SW 1271 (cell line): ENCODE results near the gene CDH12.
"Not testable (repeated sequence)": the region's sequence is repeated elsewhere in the genome, so short reads cannot be mapped to it uniquely, and the experiment has no call there.

ENCODE experiments used
- DNase-seq, 2 experiments: peaks; one replicate each; lab custom pipeline; 2025; lab: John Stamatoyannopoulos, UW

Gene CDH12

DNA sequence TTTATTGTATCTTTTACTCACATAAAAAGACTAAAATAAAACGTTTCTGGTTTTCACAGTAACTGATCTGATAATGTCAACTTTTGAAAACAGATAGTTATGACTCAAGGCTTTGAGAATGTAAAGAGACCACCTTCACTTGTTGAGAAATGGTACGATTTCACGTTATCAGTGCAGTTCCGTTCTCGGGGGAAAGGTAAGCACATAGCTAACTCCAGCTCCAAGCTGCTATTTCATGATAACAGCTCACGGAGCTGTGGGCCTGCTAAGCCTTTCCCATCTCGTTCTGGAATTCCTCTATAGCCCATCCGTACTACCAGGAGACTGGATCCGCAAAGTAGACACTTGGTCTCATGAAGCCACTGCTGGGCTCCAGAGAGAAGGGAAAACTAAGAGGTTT lies 701.3 kb downstream of the CDH12 start:
- DNase-seq = not testable (repeated sequence)

DNA sequence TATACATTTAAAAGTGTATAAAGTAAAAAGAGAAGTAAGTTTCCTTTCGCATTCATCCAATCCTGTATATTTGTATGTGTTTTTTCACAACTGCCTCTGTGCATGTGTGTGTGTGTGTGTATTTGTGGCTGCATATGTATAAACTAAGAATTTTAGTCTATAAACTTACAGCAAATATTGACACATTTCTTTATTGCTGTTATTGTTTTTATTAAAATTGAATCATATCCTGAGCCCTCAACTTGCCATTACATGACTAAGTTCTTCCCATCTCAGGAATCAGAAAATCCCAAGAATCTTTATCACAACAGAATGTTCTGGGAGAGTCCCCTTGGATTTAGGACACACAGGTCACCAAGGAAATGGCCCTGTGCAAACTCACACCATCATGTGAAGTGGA lies 712.7 kb downstream of the CDH12 start:
- DNase-seq = not testable (repeated sequence)

DNA sequence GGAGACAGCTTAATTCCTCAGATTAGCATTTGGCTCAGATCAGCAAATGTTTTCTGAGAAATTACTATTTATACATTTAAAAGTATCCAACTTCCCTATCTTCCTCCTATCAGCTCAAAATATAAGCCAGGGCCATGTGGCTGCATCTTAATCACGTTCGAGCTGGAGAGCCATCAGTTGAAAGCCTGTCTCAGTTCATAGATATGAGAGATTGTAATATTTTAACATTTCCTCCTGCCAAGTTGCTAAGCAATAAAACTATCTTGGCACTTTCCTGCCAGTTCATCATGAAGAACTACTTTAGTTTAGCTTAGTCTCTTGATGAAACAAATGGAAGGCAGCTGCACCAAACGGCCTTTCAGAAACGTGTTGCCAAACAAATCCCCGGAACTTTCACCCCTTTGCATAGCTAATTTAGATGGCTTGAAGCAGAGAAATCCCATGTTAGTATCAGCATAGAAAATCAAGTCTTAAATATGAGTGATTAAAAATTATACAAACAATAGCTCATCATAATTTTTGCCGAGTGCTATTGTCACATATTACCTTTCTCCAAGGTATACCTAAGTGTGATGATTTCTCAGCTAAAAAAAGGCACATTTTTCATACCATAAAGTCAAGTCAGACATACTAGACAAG lies 713.4 kb downstream of the CDH12 start:
- not testable (repeated sequence) for DNase-seq

DNA sequence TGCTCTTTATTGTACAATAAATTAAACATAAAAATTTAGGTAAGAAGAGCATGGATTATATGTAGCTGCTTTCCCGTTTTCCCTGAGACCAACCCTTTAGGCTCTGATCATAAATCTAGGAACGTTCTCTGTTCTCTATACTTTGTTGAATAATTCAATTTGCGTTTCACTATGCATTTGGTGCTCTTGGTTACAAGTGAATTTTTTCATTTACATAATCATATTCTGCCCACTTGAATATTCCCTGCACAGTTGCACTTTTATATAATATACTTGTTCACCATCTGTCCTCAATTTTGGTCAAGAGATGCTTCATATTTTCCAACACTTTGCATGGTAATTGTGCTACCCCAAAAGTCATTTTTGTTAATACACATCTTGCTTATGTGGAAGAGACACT lies 741.8 kb downstream of the CDH12 start:
- no peak for DNase-seq

DNA sequence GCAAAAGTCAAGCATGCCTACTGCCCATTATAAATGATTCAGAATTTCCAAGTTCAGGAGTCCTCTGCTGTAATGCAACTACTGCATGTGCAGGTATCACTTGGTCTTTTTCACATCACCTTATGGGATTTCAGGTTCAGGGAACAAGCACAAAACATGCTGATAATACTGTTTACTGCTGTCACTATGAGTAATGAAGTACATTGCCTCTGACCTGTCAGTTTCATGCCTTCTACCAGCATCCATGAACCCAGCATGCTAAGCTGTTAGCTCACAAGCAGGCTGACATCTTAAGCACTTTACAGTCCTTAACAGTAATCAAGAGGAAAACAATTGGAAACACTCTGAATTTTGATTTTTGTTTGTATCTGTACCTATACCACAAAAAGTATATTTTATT lies 743.8 kb downstream of the CDH12 start:
- DNase-seq = no peak

DNA sequence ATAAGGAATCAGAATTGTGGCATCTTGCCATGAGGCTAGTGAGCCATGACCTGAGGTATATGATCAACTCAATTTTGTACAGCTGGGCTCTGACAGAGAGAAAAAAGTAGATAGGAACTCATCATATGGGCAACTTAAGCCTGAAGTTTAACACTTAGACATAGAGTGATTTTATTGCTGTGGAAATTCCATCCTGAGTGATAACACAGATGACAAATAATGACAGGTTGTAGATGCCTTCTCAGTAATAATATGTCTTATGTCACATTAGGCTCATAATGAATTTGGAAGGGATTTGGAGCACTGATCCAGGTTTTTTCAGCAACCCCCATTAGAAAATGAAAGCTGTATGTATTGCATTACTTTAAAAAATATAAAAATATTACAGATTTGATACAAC lies 744.6 kb downstream of the CDH12 start:
- DNase-seq = no peak

DNA sequence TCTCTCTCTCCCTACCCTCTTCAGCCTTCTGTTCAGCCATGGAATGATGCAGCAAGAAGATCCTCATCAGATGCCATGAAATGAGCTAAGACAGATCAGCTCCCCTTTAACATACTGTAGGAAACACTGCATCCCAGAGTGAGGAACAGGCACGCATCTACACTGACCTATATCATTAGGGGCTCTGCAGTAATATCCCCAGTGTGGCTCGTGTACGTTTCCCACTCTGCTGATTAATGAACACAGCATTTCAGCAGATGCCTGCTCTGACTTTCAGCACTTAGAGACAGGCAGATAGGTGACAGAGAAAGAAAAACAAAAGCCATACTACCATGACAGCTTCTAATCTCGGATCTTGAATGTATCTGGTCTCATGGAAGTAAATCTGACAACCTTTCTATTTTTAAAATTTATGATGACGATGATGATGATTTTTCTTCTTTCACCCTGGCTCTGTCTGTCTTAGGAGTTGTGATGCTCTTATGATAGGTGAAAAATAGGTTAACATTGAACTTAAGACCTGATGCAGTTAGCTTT lies 750.3 kb downstream of the CDH12 start:
- no peak for DNase-seq

DNA sequence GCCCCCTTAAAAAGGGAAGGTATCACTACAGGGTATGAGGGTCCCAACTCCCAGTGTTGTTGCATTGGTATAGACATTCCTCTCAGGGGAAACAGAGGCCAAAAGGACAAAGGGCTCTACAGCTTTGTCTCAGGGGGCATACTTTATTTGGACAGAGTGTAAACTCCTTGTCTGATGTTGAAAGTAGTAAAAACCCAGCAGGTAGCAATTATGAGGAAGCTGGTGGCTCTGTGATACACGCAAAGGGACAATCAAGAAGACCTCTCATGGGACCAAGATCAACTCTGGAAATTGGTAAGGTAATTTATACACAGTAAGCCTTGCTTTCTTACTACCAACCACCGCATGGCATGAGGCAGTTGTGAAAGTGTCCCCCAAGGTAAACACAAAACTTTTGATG lies 764.6 kb downstream of the CDH12 start:
- no peak for DNase-seq

DNA sequence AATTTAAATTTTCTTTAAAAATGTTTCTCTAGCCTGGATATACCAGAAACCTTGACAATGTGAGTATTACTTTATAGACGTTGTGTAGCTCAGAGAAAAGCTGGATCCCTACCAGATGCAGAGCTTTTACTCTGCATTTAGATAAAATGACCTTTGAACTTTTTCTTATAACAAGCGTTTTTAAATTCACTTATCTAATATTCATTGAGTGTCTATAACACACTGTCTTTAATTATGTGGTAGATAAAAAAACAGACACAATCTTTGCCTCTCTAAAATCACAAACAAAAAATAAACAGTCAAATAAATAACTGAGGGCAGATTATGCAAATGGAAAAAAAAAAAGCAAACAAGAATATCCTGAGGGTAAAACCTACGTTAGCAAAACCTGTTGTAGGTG lies 773.6 kb downstream of the CDH12 start:
- DNase-seq = no peak

DNA sequence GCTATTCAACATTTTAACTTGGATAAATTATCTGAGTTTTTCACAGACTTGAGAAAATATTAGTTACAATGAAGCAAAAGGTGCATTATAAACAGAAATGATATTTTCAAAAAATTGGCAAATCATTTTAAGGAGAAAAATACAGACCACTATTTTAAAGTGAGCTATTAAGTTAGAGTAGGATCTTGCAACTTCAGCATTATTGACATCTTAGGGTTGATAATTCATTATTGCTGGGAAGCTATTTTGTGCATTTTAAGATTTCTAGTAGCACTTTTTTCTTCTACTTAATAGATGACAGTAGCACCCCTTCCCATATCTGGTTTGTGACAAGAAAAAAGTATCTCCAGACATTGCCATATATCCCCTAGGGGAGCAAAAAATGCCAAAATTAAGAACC lies 774.1 kb downstream of the CDH12 start:
- no peak for DNase-seq

DNA sequence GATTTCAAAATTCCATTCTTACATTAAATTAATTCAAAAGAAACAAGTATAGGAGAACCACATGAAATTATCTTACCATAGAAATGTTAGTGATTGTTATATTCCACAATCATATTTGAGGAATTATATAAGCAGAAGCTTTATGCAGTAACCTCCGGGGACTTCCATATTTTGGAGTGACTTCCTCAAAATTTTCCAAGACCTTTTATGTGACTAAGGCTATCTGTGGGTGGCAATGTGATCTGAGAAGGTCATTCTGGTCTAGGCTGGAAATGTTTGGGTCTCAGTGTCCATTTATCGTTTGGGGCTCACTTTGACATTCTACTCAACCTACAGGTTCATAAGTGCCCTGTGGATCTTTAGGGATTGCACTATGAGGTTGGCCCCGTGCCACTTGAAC lies 776.6 kb downstream of the CDH12 start:
- no peak for DNase-seq

DNA sequence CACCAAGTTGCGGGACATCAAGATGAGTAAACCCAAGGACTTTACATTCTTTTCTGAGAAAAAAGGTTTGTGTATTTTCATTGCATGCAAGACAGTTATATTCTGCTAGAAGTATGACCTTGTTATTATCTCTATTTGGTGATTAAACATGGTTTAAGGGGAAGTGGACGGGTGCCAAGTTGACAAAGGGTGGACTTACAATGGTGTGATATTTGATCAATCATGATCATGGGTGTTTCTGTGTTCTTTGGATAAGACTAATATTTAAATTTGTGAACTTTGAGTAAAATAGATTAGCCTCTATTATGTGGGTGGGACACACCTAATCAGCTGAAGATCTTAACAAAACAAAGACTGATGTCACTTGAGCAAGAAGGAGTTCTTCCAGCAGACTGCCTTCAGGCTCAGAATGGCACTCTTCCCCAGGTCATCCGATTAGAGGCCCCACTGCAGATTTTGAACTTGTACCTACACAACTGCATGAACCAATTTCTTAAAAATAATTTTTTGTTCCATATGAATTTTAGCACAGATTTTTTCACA lies 782.9 kb downstream of the CDH12 start:
- DNase-seq = no peak

DNA sequence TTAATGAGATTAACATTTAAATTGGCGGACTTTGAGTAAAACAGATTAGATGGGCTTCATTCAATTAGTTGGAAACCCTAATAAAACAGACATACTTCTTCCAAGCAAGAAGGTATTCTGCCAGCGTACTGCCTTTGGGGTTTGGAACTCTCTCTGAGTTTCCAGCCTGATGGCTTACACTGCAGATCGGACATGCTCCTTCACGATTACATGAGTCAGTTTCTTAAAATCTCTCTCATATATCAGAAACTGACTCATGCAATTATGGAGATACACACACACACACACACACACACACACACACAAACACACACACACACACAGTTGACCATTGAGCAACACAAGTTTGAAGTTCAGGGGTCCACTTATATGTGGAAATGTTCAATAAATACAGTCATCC lies 789.4 kb downstream of the CDH12 start:
- DNase-seq = no peak

DNA sequence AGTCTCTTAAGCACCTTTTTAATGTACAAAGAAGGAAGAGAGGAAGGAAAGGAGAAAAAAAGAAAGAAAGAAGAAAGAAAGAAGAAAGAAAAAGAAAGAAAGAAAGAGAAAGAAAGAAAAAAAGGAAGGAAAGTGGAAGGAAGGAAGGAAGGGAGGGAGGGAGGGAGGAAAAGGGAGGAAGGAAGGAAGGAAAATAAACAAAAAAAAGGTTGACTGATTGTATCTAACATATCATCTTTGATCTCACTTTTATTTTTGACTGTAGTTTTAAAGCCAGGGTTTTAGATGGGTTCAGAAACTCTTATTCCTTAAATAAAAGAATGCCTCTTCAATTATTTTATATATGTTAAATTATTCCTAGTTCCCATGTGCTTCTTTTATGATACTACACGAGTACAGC lies 794.5 kb downstream of the CDH12 start:
- no peak for DNase-seq

DNA sequence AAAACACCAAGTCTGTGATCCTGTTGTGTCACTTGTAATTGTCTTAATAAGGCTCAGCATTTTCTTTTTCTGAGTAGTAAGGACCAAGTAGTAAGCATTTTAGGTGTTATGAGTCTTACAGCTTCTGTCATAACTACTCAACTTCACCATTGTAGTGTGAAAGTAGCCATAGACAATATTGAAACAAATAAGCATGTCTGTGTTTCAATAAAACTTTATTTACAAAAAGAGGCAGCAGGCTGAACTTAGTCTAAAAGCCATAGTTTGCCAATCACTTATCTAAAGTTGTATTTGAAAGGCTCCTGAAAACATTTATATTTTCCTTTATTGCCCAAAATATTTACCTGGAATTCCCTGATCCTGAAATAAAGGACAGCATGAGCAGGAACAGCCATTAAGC lies 796.1 kb downstream of the CDH12 start:
- no peak for DNase-seq

DNA sequence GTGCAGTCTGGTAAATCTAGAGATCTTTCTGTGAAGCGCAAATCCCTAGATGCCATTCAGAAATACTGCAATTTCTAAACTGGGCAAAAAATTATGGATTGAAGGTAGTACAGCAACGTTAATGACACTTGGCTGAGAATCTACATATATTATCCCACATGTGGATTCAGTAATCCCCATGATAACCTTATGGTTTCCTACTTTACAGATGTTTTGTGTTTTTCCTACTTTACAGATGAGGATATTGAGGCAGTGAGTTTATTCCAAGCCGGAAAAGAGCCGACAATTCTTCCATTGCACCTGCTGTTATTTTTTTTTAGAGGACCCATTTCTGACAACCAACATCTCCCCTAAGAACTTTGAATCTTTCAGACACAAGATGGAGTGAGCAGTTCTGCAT lies 796.5 kb downstream of the CDH12 start:
- no peak for DNase-seq

DNA sequence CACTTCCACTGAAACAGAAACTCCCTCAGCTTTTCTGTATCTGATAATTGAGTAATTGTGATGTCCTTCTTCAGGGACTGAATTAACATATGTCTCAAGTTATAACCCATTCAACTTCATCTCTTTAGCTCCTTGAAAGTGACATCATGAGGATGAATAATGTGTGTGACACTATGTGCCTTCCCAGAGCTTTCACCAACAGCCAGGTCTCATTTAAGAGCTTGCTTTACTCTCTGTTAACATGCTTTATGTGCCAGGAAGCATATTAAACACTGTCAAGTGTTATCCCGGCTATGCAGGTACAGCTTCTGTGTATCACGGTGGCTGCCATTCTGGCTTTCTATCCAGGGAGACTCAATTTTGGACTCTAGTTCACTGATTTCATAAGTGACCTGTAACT lies 799.9 kb downstream of the CDH12 start:
- DNase-seq = no peak

DNA sequence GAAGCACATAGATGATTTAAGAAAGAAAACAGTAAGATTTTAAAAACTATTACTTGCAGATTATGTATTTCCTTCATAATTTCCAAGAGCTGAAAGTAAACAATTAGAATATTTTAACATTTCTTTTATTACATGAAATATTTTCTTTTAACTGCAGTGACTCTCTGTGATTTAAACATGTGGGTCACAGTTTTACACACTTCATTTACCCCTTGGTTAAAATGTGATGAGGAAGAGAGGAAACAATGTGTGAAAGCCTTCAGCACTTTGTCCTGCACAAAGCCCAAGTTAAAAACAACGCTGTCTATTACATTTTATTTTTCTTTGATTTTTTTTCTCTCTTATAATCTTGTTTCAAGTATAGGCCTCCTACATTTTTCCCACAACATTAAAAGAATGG lies 801.3 kb downstream of the CDH12 start:
- DNase-seq = no peak

DNA sequence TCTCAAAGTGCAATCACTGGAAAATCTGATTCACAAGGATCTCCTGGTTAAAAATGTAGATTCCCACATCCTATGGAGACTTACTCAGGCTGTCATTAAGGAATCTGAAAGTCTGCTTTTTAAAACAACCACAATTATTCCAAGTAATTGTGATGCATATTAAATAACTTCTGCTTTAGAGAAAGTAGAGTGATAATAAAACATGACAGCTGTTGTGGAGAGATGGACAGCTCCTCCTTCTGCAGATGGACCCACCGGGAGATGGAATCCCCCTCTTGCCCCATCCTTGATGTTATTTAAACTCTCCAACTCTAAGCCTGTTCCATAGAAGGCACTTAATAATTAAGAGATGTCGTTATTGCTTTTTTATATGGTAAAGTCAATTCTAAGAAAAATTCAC lies 802.2 kb downstream of the CDH12 start:
- no peak for DNase-seq

DNA sequence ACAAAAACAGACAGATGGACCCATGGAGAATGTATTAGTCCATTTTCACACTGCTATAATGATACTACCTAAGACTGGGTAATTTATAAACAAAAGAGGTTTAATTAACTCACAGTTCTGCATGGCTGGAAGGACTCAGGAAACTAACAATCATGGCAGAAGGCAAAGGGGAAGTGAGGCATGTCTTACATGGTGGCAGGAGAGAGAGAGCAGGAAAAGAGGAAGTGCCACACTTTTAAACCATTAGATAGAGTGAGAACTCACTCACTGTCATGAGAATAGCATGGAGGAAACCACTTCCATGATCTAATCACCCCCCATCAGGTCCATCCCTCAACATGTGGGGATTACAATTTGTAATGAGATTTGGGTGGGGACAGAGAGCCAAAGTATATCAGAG lies 808.9 kb downstream of the CDH12 start:
- DNase-seq = no peak

DNA sequence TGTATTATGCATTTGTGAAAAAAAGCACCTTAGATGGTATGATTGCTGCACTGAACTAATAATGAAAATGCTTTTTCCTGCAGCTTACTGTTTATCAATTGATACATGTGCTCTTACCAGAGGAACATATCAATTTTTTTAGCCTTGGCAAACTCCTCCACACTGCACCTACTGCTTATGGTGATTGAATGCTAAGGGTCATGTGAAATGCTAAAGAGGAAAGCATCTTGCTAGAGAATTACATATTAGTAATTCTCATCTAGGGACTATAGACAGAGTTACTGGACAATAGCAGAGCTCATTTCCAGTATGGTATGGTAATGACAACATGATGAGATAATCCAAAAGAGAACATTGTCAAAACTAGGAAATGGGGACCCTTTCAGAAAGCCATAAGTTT lies 817.1 kb downstream of the CDH12 start:
- no peak for DNase-seq

DNA sequence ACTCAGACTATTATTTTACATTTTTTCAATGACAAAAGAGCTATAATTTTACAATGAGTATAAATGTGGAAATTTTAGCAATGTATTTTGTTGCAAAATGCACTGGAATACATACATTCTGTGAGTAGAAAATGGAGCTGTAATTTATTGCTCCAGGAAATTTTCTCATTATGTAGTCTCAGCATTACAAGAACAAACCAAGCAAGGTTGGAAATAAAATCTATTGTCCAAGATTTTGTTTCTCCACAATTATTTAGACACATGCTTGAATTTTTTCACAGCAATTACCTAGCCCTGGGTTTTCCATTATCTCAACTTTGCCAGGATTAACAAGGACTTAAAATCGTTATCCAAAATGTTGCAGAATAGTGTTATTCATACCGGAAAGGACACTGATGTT lies 820.1 kb downstream of the CDH12 start:
- DNase-seq = no peak

DNA sequence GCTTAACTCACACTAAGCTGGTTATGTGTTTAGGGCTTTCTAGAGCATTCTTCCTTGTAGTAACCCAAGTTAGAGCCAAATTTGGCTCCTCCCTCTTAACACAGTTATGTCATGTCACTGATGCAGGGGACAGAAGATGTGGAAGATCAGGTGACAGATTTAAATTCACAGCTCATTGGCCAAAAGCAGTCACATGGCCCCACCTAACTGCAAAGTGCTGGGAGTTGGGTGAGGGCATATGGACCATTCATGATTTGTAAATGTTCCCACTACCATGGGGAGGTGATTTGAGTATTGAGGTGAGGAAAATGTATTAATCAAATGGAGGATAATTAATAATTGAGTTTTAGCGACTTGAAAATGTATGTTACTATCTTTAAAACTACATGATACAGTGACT lies 829.4 kb downstream of the CDH12 start:
- no peak for DNase-seq

DNA sequence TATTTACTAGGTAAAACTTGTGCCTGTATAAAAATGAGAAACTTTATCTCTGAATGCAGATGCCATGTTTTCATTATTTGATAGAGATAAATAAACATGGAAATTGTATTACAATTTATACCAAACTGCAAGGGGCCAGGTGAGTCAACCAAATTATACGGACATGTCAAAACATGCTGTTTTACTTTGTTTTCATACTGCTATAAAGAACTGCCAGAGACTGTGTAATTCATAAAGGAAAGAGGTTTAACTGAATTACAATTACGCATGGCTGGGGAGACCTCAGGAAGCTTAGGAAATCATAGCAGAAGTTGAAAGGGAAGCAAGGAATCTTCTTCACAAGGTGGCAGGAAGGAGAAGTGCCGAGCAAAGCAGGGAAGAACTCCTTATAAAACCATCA lies 840.3 kb downstream of the CDH12 start:
- not testable (repeated sequence) for DNase-seq
